HepG2 (cell line): ENCODE measurements around the gene SLC5A4. TPM values are rescaled to one million over a fixed set of nuclear protein-coding genes. Genes with fewer than 3 reads are reported as not detected.

Source experiments
- ATAC-seq: fragments of 200-7000 bp; cut with Tn5 transposase; 3 replicates; pipeline ENCODE4 v1.9.1; 2020; ENCODE audit warnings: mild to moderate bottlenecking, moderate library complexity
- BruUV-seq: library from RNA; stranded (reverse); fragments of 400-500 nt; replicated peaks from 2 replicates; lab custom pipeline; 2021; lab: Mats Ljungman, UMichigan
- CTCF ChIA-PET: fragments of 300-600 bp; formaldehyde crosslinking; extraction: SDS; loops from one replicate; lab custom pipeline; 2021; ENCODE audit warnings: low total read pairs, inconsistent platforms, low intra/inter-chr PET ratio; lab: Yijun Ruan, JAX
- POLR2A ChIA-PET: fragments of 350-600 bp; sonication (Branson Sonifier 250); formaldehyde crosslinking; loops from one replicate; lab custom pipeline; 2020; ENCODE audit warnings: antibody characterized with exemption, inconsistent platforms; lab: Yijun Ruan, JAX
- DNase-seq: peaks from one replicate; pipeline ENCODE4 v3.0.0-alpha.2; 2015; ENCODE audit warnings: low spot score
- FAIRE-seq: peaks from 3 replicates; lab custom pipeline; 2011; peaks lifted over from hg19 to GRCh38; lab: Jason Lieb, UNC
- H2AFZ ChIP-seq: one replicate; pipeline ENCODE4 v1.6.1; 2011; ENCODE audit warnings: low read length, inconsistent platforms
- H3K27ac ChIP-seq: fragments of 300-600 bp; 3 replicates; pipeline ENCODE4 v1.8.0; 2011; ENCODE audit warnings: mixed run types, mild to moderate bottlenecking, mixed read lengths, low read length, inconsistent platforms; ENCODE audit not compliant: insufficient read depth; ENCODE audit errors: extremely low read length
- H3K27me3 ChIP-seq, 2 experiments: fragments of 200-600 bp in 1 of 2; 2 replicates in 1 of 2; 3 replicates in 1 of 2; pipeline versions ENCODE4 v1.6.0 to v1.8.0; 2011; ENCODE audit warnings: low read length in 2 of 2, mild to moderate bottlenecking in 2 of 2, moderate library complexity in 2 of 2, inconsistent platforms in 1 of 2; ENCODE audit not compliant: insufficient read depth in 2 of 2, control insufficient read depth in 1 of 2
- H3K36me3 ChIP-seq, 2 experiments: fragments of 200-600 bp in 1 of 2; replicated peaks in 1 of 2; 2 replicates in 1 of 2; 3 replicates in 1 of 2; pipeline versions ENCODE4 v1.5.1 to v1.8.0; 2011; ENCODE audit warnings: low read length in 2 of 2, inconsistent platforms in 1 of 2; ENCODE audit not compliant: insufficient read depth in 2 of 2, control insufficient read depth in 1 of 2
- H3K4me1 ChIP-seq: 2 replicates; pipeline ENCODE4 v1.5.1; 2012; ENCODE audit warnings: low read length, inconsistent platforms; ENCODE audit not compliant: insufficient read depth
- H3K4me2 ChIP-seq: 2 replicates; pipeline ENCODE4 v1.6.0; 2011; ENCODE audit warnings: low read depth, low read length, inconsistent platforms
- H3K4me3 ChIP-seq, 3 experiments: fragments of 200-600 bp in 1 of 3; sonication (generic), shearing (Covaris generic) in 1 of 3; replicated peaks in 1 of 3; 2 replicates each; pipeline ENCODE4 v1.5.1; 2011 to 2016; ENCODE audit warnings: low read length in 3 of 3, inconsistent platforms in 2 of 3, low read depth in 2 of 3, mild to moderate bottlenecking in 2 of 3, control low read depth in 1 of 3, mixed read lengths in 1 of 3; ENCODE audit not compliant: insufficient read depth in 1 of 3
- H3K79me2 ChIP-seq: one replicate; pipeline ENCODE4 v1.6.1; 2011; ENCODE audit warnings: low read length, inconsistent platforms; ENCODE audit not compliant: insufficient read depth
- H3K9ac ChIP-seq: 2 replicates; pipeline ENCODE4 v1.6.0; 2011; ENCODE audit warnings: mild to moderate bottlenecking, low read depth, low read length, inconsistent platforms; ENCODE audit not compliant: insufficient read depth
- H3K9me3 ChIP-seq: 2 replicates; pipeline ENCODE4 v1.5.1; 2012; ENCODE audit warnings: mild to moderate bottlenecking, low read length
- H4K20me1 ChIP-seq: 2 replicates; pipeline ENCODE4 v1.6.0; 2011; ENCODE audit warnings: inconsistent platforms, mild to moderate bottlenecking, low read length, moderate library complexity; ENCODE audit not compliant: insufficient read depth
- CEBPB ChIP-seq: IDR thresholded peaks from 2 replicates; pipeline ENCODE4 v1.6.1; 2011; ENCODE audit warnings: low read depth, low read length, improper control_type of control experiment, borderline replicate concordance
- ELF4 ChIP-seq: sonication (generic); formaldehyde crosslinking; IDR thresholded peaks from 2 replicates; pipeline ENCODE4 v1.5.0; 2020; ENCODE audit warnings: missing genetic modification reagents, mild to moderate bottlenecking, moderate library complexity, borderline replicate concordance
- KDM4B ChIP-seq: sonication (generic); formaldehyde crosslinking; IDR thresholded peaks from 2 replicates; pipeline ENCODE4 v1.4.0; 2020; ENCODE audit warnings: missing genetic modification reagents
- XBP1 ChIP-seq: sonication (generic); formaldehyde crosslinking; IDR thresholded peaks from 2 replicates; pipeline ENCODE4 v1.5.0; 2020; ENCODE audit warnings: missing genetic modification reagents
- ZNF33B ChIP-seq: sonication (generic); formaldehyde crosslinking; IDR thresholded peaks from 2 replicates; pipeline ENCODE4 v1.5.1; 2020; ENCODE audit warnings: mild to moderate bottlenecking, missing genetic modification reagents
- WGBS: methylation state at CpG from one replicate; pipeline ENCODE4 v1.1.6; 2017; ENCODE audit warnings: low lambda C conversion rate; 5-methylcytosine and 5-hydroxymethylcytosine counted together
- in situ Hi-C: cut with HindIII; loops from 2 replicates; pipeline ENCODE4 v1.10.0; 2017; ENCODE audit warnings: low pct_unique_long_range_greater_than_20kb; ENCODE audit not compliant: extremely low pct_ligation_motif_present
- intact Hi-C: fragments of 100-400 bp; cut with micrococcal nuclease; formaldehyde crosslinking; loops from one replicate; pipeline ENCODE4 v1.10.0; 2022; ENCODE audit not compliant: unreplicated experiment
- polyA plus RNA-seq, 8 experiments: library from polyadenylated mRNA; depleted of rRNA in 3 of 8; stranded (reverse) in 7 of 8; unstranded in 1 of 8; fragments of >200 nt; fragmentation: Illumina TruSeq in 4 of 8; extraction: Trizol in 4 of 8; gene quantifications; 2 replicates each; pipeline versions ENCODE4 v1.2.1 to v1.2.3, GENCODE V29; 2011 to 2016; ENCODE audit warnings: low read depth in 4 of 8, missing spikeins in 1 of 8, mixed read lengths in 1 of 8; ENCODE audit not compliant: insufficient read depth in 1 of 8
- total RNA-seq, 5 experiments: library from RNA; depleted of rRNA; stranded (reverse); fragments of >200 nt; fragmentation: Illumina TruSeq; extraction: Trizol; gene quantifications; 2 replicates each; pipeline ENCODE4 v1.2.3, GENCODE V29; 2016; ENCODE audit warnings: low read depth in 1 of 5

Gene SLC5A4
- total and polyA plus RNA-seq, 2 of the 13 experiments (the other 11 are each of a cell fraction or from before 2014, with no cell fraction given), result not detected

DNA sequence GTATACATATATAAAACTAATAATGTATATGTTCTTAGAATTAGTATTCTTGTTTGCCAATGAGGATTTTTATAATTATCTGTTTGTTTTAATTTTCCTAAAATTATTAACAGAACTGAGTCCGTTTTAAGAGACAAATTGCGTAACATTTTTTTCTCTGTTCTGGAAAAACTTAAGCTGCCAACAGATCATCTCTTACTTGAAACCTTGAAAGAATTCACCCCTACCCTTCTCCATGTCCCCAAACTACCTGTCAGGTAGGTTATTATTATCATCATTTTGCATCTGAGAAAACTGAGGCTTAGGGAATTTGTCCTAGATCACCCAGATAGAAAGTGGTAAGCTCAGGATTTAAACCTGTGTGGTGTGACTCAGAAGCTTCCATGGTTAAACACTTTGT lies 14.7 kb downstream of the SLC5A4 start:
- no peak for TF ChIP-seq ELF4 (CRISPR knock-in tag)
- peak; percentile 75 for TF ChIP-seq CEBPB
- H3K36me3 ChIP-seq, result no peaks in the 10 kb centered on the region
- in situ Hi-C loops (no loop called here), intact Hi-C loops (no loop called here)
- no peak overlapping the region for H3K27ac ChIP-seq
- no peak overlapping the region for H2AFZ ChIP-seq
- no peaks in the 10 kb centered on the region for H3K27me3 ChIP-seq
- no peak overlapping the region for H3K4me3 ChIP-seq
- FAIRE-seq (no peak), DNase-seq (no peak), ATAC-seq (no peak)
- peaks cover 20% of the 10 kb centered on the region for H3K4me1 ChIP-seq
- no peak overlapping the region for H3K4me2 ChIP-seq
- H3K9me3 ChIP-seq, result no peaks in the 10 kb centered on the region
- 53% methylated on average over 2 of the region's 2 CpGs for WGBS
- H3K9ac ChIP-seq, result no peak overlapping the region
- H3K79me2 ChIP-seq, result no peaks in the 10 kb centered on the region
- CTCF ChIA-PET, result no interaction called here
- H4K20me1 ChIP-seq, result no peaks in the 10 kb centered on the region
- no TSS peak for BruUV-seq
- POLR2A ChIA-PET, result no interaction called here

DNA sequence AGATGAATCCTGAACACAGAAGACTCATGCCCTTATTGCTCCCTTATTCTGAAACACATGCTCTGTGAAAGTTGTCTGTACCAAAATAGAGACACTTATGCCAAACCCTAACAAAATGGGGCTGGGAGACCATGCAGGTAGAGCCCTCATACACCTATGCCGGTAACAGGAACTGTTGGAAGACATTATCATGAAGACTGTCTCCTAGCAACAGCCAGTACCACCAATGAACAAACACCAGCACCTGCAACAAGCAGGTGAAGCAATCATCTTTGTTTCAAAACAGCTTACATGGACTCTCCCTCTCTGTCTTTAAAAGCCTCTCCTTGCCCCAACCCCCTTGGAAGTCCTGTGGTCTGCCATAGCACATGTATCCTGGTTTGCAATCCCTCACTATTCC lies 17.2 kb downstream of the SLC5A4 start:
- FAIRE-seq (no peak), ATAC-seq (no peak), DNase-seq (no peak)
- Histone ChIP-seq H3K9ac (no peak overlapping the region), H2AFZ (no peak overlapping the region), H3K79me2 (no peaks in the 10 kb centered on the region), H3K4me2 (no peak overlapping the region), H3K27me3 (no peaks in the 10 kb centered on the region), H3K4me3 (no peak overlapping the region), H3K36me3 (no peaks in the 10 kb centered on the region), H4K20me1 (no peaks in the 10 kb centered on the region), H3K9me3 (no peaks in the 10 kb centered on the region), H3K4me1 (no peaks in the 10 kb centered on the region), H3K27ac (no peak overlapping the region)
- TF ChIP-seq CEBPB (0 out of 2 replicates have a peak, but pooled peaks have one; percentile 23), XBP1 (CRISPR knock-in tag) (no peak), KDM4B (CRISPR knock-in tag) (no peak), ZNF33B (no peak)
- no CpG with 5 or more reads among the region's 1 CpG for WGBS
- ChIA-PET CTCF (no interaction called here), POLR2A (no interaction called here)
- BruUV-seq, result no TSS peak
- in situ Hi-C loops, result no loop called here
- intact Hi-C loops, result no loop called here
